ENCODE data around the gene RAB44.

- TF ChIP-seq CTCF (IDR thresholded peaks at IDR 0.05), result no peak
- no peak for TF ChIP-seq POLR2A (IDR thresholded peaks at IDR 0.05)
Measured at GRCh38 chr6:36769676-36770499, 72.3 kb downstream of the RAB44 start.

All from testis (tissue), 2 donors.